LNCaP clone FGC (cell line): ENCODE measurements around the gene DPM2.
A peak's percentile ranks its signal among the peaks of the same experiment; 100 is the strongest.

Experiments used
- DNase-seq: peaks from one replicate; pipeline ENCODE4 v3.0.0-alpha.2; 2011; ENCODE audit warnings: low read depth
- H3K4me3 ChIP-seq: 2 replicates; pipeline ENCODE4 v1.5.1; 2011; ENCODE audit warnings: mild to moderate bottlenecking, low read depth, low read length, control low read depth
- CTCF ChIP-seq: IDR thresholded peaks from 2 replicates; pipeline ENCODE4 v1.5.1; 2012; ENCODE audit warnings: mild to moderate bottlenecking; ENCODE audit not compliant: control insufficient read depth, insufficient read depth; ENCODE audit errors: extremely low read depth

DPM2 gene

GRCh38 chr9:127899128-127899943, 38.3 kb downstream of the DPM2 start, which contains the start of gene ST6GALNAC6:
TSS of gene ST6GALNAC6 (minus strand) at chr9:127899603. CDS start at chr9:127897981, 1,622 bp downstream.
- no peak for TF ChIP-seq CTCF
- H3K4me3 ChIP-seq, result peak within 1 kb of the TSS; percentile 89
- no peak for DNase-seq

- no peak for TF ChIP-seq CTCF
- H3K4me3 ChIP-seq, result peak overlapping the region; percentile 89
- DNase-seq, result no peak
Observed at GRCh38 chr9:127898433-127899127, 39.1 kb downstream of the DPM2 start.

- no peak for DNase-seq
- no peak for TF ChIP-seq CTCF
- H3K4me3 ChIP-seq, result no peak overlapping the region
Observed at GRCh38 chr9:127897193-127897692, 40.4 kb downstream of the DPM2 start.

GRCh38 chr9:127896395-127897192, 41.1 kb downstream of the DPM2 start:
- H3K4me3 ChIP-seq, result no peak overlapping the region

DNA sequence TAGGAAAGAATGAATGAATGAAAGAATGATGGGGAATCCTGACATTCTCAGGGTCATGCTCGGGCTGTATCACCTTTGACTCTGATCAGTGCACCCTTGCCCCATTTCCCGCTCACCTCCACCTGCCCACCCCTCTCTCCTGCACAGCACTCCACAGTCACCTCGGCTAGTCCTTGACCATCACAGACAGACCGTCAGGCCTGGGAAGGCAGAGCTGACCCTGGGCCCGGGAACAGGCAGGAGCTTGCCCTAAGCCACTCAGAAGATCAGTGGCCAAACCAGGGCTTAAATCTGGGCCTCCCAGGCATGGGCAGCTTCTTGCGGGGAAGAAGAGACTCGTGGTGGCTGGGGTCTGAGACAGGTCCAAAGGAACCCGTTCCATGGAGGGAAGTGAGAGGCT, 41.8 kb downstream of the DPM2 start:
- no peak overlapping the region for H3K4me3 ChIP-seq
- DNase-seq, result no peak
- TF ChIP-seq CTCF, result no peak

More at GRCh38 chr9:127896395-127897192, 41.1 kb downstream of the DPM2 start:
- TF ChIP-seq CTCF, result no peak
- no peak for DNase-seq

DNA sequence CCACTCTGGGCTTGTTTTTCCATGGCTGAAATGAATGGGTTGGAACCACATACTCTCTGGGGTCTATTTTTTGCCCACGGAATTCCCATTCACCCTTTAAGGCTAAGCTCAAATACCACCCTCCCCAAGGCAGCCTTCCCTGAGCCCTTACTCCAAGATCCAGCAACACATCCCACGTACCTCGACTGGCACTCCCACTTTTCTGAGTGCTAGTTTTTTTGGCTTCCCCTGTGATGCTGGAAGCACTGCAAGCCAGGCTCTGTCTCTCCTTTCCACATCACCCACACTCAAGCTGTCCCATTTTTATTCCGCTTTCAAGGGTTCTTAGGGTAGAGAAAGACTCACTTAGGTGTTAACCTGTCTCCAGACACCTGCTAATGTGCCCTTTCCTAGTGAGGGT, 44.3 kb downstream of the DPM2 start:
- no peak overlapping the region for H3K4me3 ChIP-seq
- no peak for TF ChIP-seq CTCF
- no peak for DNase-seq
